Kidney (tissue), 14 donors: ENCODE measurements around the gene PLEK2. TPM values are rescaled to one million over a fixed set of nuclear protein-coding genes. Genes with fewer than 3 reads are reported as not detected.

Experiments
- DNase-seq, 5 donors: peaks; one replicate each; pipeline ENCODE4 v3.0.0-alpha.2; 2013 to 2020
- FAIRE-seq: peaks from 2 replicates; lab custom pipeline; 2012; peaks lifted over from hg19 to GRCh38; lab: Jason Lieb, UNC
- H3K27ac ChIP-seq, 2 donors: one replicate each; pipeline ENCODE4 v1.7.0; 2013; ENCODE audit warnings: low read depth in 2 of 2, low read length in 2 of 2, inconsistent platforms in 1 of 2
- H3K27me3 ChIP-seq: one replicate; pipeline ENCODE4 v1.7.1; 2013; ENCODE audit warnings: low read length, inconsistent platforms; ENCODE audit not compliant: control insufficient read depth, insufficient read depth
- H3K36me3 ChIP-seq, 3 donors: one replicate each; pipeline versions ENCODE4 v1.7.0 to v1.7.1; 2013; ENCODE audit warnings: low read length in 3 of 3, control low read depth in 1 of 3, inconsistent platforms in 1 of 3; ENCODE audit not compliant: insufficient read depth in 3 of 3, control insufficient read depth in 2 of 3
- H3K4me1 ChIP-seq, 3 donors: one replicate each; pipeline versions ENCODE4 v1.7.0 to v1.7.1; 2013; ENCODE audit warnings: low read length in 3 of 3, inconsistent platforms in 1 of 3, low read depth in 1 of 3; ENCODE audit not compliant: control insufficient read depth in 2 of 3, insufficient read depth in 2 of 3
- H3K4me3 ChIP-seq, 3 donors: one replicate each; pipeline versions ENCODE4 v1.7.0 to v1.8.1; 2013; ENCODE audit warnings: low read length in 3 of 3, control low read depth in 1 of 3, inconsistent platforms in 1 of 3
- H3K9ac ChIP-seq, 3 donors: one replicate each; pipeline versions ENCODE4 v1.7.0 to v1.7.1; 2013; ENCODE audit warnings: low read length in 3 of 3, control low read depth in 1 of 3, inconsistent platforms in 1 of 3
- H3K9me3 ChIP-seq, 3 donors: one replicate each; pipeline versions ENCODE4 v1.7.0 to v1.7.1; 2013; ENCODE audit warnings: low read length in 3 of 3, control low read depth in 1 of 3, inconsistent platforms in 1 of 3; ENCODE audit not compliant: control insufficient read depth in 2 of 3, insufficient read depth in 1 of 3
- intact Hi-C: fragments of 100-400 bp; cut with DNase I; formaldehyde crosslinking; loops from one replicate; pipeline ENCODE4 v1.11.1; 2022
- polyA plus RNA-seq: library from polyadenylated mRNA; stranded (reverse); fragments of 350-450 nt; fragmentation: Illumina TruSeq; extraction: RNeasy Lipid Tissue Mini Kit (QIAGEN cat#74804); gene quantifications from one replicate; pipeline ENCODE4 v1.2.3, GENCODE V29; 2014; ENCODE audit warnings: low read depth, low replicate concordance; ENCODE audit not compliant: insufficient read depth
- total RNA-seq: library from RNA; stranded (reverse); fragmentation: NEBNext Ultra II Directional; extraction: Animal tissue kit (Norgen Biotek cat#: 25700); gene quantifications from one replicate; pipeline ENCODE4 v1.2.1, GENCODE V29; 2021
- TF ChIP-seq, protein P1 (sequence below): IDR thresholded peaks from 3 replicates; pipeline ENCODE4 v1.5.1; 2012; ENCODE audit warnings: mild to moderate bottlenecking, moderate library complexity, borderline replicate concordance; ENCODE audit not compliant: insufficient read depth; ENCODE audit errors: extremely low read depth
- donor health status: control.
- donor health status: control.
- donor health status: control.
- donor health status: control.
- donor health status: control.
- donor health status: DM: yes; HTN: yes; CAD: no.
- donor health status: Normal renal cell carcinoma (clear cell type).

PLEK2 gene
- total and polyA plus RNA-seq, 2 donors from 2014 or later, result 10.8 to 11.4 TPM

DNA sequence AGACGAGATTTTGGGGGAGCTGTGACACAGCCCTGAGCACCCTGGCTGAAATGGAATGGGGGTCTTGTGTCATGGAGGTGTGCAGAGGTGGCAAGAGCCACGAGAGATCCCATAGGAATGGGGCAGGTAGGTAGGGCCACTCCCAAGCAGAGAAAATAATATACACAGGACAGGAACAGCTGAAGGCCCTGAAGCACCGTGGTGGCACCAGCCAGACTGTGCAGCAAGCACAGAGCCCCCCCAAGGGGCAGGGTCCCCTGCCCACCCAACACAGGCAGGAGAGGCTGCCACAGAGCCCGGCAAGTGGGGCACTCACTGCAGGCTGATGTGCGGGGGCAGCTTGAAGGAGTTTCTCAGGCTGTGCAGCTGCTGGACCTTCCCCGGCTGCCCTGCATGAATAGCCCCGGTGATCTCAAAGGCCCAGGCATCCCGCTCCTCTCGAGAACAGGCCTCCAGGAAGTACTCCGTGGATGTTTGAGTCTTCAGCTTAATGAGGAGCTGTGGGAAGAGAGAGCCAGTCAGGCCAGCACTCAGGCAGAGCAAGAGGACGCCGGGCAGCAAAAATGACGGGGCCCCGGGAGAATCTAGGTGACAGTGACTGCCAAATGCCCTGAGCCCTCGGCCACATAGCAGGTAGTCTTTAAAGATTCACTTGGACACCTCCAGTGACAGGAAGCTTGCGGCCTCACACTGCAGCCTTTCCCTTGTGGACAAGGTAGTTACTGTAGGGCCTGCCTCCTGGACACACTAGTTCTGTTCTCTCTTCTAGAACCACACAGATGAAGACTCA, 16.7 kb downstream of the PLEK2 start:
- Histone ChIP-seq H3K4me3 (no peak overlapping the region), H3K27ac (no peak overlapping the region), H3K9me3 (no peaks in the 10 kb centered on the region), H3K36me3 (no peaks in the 10 kb centered on the region), H3K4me1 (no peaks in the 10 kb centered on the region), H3K9ac (no peak overlapping the region), H3K27me3 (no peaks in the 10 kb centered on the region)
- intact Hi-C loops, result no loop called here
- TF ChIP-seq, protein P1, sequence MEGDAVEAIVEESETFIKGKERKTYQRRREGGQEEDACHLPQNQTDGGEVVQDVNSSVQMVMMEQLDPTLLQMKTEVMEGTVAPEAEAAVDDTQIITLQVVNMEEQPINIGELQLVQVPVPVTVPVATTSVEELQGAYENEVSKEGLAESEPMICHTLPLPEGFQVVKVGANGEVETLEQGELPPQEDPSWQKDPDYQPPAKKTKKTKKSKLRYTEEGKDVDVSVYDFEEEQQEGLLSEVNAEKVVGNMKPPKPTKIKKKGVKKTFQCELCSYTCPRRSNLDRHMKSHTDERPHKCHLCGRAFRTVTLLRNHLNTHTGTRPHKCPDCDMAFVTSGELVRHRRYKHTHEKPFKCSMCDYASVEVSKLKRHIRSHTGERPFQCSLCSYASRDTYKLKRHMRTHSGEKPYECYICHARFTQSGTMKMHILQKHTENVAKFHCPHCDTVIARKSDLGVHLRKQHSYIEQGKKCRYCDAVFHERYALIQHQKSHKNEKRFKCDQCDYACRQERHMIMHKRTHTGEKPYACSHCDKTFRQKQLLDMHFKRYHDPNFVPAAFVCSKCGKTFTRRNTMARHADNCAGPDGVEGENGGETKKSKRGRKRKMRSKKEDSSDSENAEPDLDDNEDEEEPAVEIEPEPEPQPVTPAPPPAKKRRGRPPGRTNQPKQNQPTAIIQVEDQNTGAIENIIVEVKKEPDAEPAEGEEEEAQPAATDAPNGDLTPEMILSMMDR, result no peak
- FAIRE-seq (no peak), DNase-seq (peak in 3 of 5 donors; percentile 23 to 41 (median 26))

- DNase-seq (no peak), FAIRE-seq (no peak)
- H3K27ac ChIP-seq, result no peak overlapping the region
- H3K9ac ChIP-seq, result no peak overlapping the region
- H3K4me3 ChIP-seq, result no peak overlapping the region
- intact Hi-C loops, result no loop called here
- H3K27me3 ChIP-seq, result no peaks in the 10 kb centered on the region
- H3K9me3 ChIP-seq, result no peaks in the 10 kb centered on the region
- no peaks in the 10 kb centered on the region for H3K4me1 ChIP-seq
- TF ChIP-seq, protein P1, result no peak
- no peaks in the 10 kb centered on the region for H3K36me3 ChIP-seq
These were observed 18.3 kb downstream of the PLEK2 start for GRCh38 chr14:67393689-67394088.

- no peaks in the 10 kb centered on the region for H3K27me3 ChIP-seq
- TF ChIP-seq, protein P1, result no peak
- H3K9me3 ChIP-seq, result no peaks in the 10 kb centered on the region
- H3K9ac ChIP-seq, result no peak overlapping the region
- no peak for DNase-seq
- intact Hi-C loops, result no loop called here
- no peaks in the 10 kb centered on the region for H3K36me3 ChIP-seq
- no peak overlapping the region for H3K4me3 ChIP-seq
- H3K27ac ChIP-seq, result no peak overlapping the region
- no peaks in the 10 kb centered on the region for H3K4me1 ChIP-seq
- no peak for FAIRE-seq
These were observed 19.2 kb downstream of the PLEK2 start for GRCh38 chr14:67392800-67393199.
